Muscle of arm (tissue), 12 donors: Measurements from ENCODE around the gene PPP2R5A. TPM values are rescaled to one million over a fixed set of nuclear protein-coding genes. Genes with fewer than 3 reads are reported as not detected.
"Not testable (repeated sequence)": the region's sequence is repeated elsewhere in the genome, so short reads cannot be mapped to it uniquely, and the experiment has no call there.

Source experiments
- DNase-seq: peaks from one replicate; pipeline ENCODE4 v3.0.0-alpha.2; 2013
- polyA plus RNA-seq, 12 donors: library from polyadenylated mRNA; unstranded; fragments of 120-200 nt; gene quantifications; one replicate each; pipeline ENCODE4 v1.2.1, GENCODE V29; 2013; ENCODE audit not compliant: insufficient read length in 12 of 12

PPP2R5A gene
- polyA plus RNA-seq, 12 donors, result 23.2 to 36.7 (median 31.3) TPM; not detected in 1

GRCh38 chr1:212261361-212261929 is 23.8 kb upstream of the PPP2R5A start:
- DNase-seq, result no peak

DNA sequence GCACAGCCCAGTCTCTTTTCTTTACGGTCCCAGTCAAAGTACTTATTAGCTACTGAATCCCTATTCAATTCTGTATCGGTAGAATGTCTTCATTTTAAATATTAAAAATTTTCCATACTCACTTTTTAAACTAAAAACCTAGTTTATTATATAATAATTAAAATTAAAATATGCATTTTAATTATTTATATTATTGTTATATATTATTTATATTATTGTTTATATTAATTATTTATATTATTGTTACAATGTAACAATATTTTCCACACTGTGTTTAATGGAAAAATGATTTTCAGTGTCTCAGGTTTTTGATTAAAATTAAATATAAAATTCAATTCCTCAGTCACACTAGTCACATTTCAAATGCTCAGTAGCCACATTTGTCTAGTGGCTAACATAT is 18.2 kb upstream of the PPP2R5A start:
- no peak for DNase-seq

- DNase-seq, result no peak
These were observed 17.8 kb upstream of the PPP2R5A start for GRCh38 chr1:212267460-212267859.

DNA sequence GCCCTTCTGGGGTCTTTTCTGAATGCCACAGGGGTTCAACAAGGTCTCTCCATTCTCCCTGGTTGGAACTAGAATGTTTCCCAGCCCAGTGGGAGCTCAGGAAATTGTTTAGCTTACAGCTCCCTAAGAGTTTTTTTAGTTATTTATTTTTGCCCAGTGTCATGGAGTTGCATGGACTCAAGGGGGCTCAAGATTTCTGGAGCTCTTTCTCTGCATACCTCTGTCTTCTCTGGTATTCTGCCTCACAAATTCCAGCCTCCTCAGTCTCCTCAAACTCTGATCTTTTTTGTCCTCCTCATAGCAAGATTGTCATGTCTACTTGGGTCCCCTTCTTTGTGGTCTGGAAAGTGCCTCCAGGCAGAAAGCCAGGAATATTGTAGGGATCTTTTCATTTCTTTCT is 15.9 kb upstream of the PPP2R5A start:
- DNase-seq, result no peak

DNA sequence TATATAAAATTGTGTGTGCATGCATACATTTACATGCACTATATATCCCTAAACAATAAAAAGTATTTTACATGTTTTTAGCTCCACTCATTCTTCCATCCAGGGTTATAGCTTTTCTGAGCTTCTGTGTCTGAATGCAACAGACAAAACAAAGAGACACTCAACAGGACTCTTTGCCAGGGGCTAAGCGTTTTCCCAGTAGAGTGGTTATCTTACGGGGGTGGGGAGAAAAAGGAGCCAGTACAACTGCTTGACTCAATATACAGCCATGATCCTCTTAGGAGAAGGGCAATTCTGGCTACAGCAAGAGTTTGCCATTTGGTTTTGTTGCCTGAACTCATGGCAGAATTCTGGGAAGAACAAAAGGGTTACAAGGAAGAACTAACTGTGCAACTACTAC is 14.6 kb upstream of the PPP2R5A start:
- no peak for DNase-seq

- DNase-seq, result no peak
These were observed 14.0 kb upstream of the PPP2R5A start for GRCh38 chr1:212271234-212271633.

DNA sequence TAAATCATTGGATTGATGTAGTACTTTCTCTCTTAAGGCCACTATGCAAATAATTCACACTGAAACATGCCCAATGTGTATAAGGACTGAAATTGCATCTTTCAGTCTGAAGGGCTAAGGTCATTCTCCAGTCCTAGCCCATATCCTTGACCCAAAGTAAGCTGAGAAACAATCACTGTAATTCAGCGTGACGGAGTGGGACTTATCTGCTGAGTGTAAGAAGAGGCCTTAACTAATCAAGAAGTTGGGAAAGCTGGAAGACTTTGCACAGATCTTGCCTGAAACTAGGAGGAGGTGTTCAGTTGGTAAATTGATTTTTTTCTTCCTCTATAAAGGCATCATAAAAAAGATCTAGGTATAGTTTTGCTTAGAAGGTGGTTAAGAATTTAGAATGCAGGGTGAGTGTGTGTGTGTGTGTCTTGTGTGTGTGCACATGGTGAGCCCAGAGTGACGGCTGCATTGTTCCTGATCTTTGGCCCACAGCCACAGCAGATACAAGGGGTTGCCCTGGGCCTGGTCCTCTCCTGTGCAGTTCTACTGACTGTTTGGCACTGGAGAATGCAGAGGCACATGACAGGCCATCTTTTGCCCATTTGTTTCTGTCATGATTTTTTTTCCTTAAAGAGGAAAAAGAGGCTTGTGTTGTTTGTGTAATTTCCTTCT is 13.3 kb upstream of the PPP2R5A start:
- no peak for DNase-seq

DNA sequence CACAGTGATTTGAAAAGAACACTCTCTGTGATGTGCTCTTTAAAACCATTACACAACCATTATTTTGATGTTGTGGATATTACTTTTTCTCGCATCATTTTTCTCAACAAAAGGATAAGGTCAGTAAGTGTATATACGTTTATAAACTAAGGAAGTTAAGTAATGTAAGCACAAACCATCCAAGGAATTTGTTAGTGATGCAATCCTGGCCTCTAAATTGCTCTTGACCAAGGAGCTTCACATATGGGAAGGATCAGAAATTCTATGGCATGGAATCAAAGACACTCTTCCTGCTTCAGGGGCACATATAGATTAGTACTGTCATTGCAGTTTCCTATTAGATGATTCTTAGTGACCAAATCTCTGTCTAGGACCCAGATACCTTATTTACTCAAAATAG is 3.6 kb upstream of the PPP2R5A start:
- no peak for DNase-seq

GRCh38 chr1:212283741-212284140 is 1.5 kb upstream of the PPP2R5A start:
- no peak for DNase-seq

- DNase-seq, result no peak
These were observed 872 bp upstream of the PPP2R5A start for GRCh38 chr1:212284332-212284743.

DNA sequence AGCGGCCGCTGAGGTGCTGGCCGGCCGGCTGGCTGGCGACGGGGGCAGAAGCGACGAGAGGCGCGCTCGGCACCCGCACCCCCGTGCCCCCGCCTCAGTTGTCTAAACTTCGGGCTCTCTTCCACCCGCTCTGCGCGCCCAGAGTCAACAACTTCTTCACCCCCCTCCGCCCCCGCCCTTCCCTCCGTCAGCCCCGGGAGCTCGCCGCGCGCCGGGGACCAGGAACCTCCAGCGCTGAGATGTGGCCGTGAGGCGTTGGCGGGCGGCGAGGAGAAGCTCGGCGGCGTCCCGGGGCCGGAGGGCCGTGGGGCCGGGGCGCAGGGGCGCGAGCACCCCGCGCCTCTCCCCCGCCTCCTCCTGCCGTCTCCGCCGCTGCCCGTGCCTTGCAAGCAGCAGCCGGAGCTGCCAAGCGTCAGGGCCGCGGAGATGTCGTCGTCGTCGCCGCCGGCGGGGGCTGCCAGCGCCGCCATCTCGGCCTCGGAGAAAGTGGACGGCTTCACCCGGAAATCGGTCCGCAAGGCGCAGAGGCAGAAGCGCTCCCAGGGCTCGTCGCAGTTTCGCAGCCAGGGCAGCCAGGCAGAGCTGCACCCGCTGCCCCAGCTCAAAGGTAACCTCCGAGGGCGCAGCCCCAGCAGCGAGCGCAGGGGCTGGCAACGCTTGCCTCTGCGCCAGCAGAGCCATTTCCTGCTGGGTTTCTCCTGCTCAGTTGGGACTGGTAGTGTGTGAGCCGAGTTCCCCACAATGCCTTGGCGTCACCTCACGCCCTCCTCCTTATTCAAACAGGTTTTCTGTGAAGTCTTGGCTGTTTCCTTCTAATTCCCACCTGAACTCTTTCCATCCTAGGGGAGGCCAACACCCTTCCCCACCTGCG is 710 bp downstream of the PPP2R5A start:
- peak; percentile 57 for DNase-seq

DNA sequence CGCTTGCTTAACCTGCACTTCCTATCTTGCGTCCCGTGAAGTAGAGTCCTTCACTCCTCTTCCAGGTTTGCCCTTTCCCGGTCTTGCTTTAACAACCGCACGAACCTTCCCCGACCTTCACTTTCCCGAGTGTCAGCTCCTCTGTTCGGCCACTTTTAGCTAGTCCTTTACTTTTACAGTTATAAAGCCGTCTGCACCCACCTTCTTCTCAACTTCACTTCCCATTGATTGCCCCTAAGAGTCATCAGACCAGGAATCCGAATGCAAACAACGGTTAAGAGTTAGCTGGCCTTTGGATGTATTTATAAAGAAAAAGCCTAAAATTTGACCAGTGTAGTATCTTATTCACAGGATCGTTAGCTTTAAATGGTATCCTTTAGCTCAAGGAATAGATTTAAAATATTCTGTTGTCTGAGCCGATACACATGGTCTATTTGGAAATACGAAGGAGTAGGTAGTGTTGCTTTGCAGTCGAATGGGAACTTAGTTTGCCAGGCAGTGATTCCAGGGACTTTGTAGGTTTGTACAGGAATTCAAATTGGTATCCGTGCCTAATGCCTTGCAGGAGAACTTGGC is 1.4 kb downstream of the PPP2R5A start:
- peak; percentile 17 for DNase-seq

DNA sequence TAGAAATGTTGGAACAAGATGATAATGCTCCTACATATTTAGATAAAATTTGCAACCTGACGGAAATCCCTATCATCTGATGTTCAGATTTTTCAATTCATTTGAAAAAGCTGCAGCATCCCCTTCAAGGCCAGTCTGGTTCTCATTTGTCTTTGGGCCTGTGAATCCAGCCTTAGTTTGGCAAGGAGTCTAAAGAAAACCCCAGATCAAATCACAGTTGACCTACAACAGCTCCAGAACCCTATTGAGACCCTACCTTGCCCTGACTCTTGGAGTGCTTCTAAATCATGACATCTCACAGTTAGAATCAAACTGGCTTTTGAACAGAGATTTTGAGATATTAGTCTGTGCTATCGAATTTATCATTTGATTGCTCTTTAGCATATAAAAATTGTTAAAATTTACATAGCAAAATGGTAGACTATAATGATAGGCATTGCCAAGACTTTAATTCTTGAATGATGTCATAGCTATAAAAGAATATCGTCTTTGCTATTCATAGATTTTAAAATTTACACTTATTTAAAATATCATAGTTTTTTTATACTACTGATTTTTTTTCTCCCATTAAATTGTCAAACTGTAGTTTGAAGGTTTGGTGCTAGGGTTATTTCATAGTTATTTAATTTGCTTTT is 2.2 kb downstream of the PPP2R5A start:
- no peak for DNase-seq

DNA sequence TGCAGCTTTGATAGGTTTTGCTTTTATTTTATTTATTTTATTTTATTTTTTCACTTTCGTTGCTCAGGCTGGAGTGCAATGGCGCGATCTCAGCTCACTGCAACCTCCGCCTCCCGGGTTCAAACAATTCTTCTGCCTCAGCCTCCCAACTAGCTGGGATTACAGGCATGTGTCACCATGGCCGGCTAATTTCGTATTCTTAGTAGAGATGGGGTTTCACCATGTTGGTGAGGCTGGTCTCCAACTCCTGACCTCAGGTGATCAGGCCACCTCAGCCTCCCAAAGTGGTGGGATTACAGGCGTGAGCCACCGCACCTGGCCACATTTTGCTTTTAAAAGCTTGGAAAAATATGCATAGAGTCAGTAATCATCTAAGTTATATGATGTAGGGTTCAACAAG is 2.8 kb downstream of the PPP2R5A start:
- not testable (repeated sequence) for DNase-seq

- no peak for DNase-seq
These were observed 3.4 kb downstream of the PPP2R5A start for GRCh38 chr1:212288615-212289014.

- DNase-seq, result no peak
These were observed 4.3 kb downstream of the PPP2R5A start for GRCh38 chr1:212289262-212290077.

DNA sequence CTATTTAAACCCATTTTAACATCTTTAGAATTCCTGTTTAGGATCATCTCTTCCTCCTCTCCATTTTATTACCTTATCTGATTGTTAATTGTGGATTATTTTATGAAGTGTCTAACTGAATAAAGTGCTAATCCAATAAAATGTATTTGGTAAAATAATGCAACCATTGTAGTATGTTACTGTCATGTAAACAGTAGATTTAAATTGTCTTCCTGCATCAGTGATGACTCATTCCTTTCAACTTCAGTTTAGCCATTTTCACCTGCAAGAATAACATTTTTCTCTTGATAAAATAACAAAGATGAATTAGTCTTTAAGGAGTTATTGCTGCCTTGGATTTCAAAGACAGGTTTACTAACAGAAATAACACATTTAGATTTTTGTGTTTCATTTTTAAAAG is 5.4 kb downstream of the PPP2R5A start:
- DNase-seq, result no peak

DNA sequence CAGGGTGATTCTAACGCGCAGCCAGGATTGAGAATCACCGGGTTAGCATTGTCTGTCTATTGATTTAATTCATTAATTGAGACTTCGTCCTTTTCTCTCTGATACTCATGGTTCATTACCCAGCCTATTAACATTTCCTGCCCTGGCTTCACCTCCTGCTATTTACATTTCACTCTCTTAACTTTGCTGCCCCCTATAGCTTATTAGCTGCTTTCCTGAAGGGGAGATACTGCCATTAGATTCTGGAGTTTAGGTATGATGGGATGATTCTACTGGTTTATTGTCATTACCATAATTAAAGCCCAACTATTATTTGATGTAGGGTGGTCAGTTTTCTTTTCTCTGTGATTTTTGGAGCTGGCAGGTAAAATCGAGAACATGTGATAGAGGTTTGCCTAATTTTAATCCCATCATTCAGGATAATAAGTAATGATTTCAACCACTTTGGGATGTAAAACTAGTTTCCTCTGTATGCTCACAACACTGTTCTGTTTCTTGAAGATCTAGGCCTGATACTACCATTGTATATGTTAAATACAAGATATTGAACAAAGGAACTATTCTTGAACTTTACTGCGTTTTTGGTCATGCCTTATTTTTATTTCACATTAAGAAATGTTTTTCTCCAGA is 6.4 kb downstream of the PPP2R5A start:
- DNase-seq, result peak; percentile 35

GRCh38 chr1:212292250-212293105 is 7.3 kb downstream of the PPP2R5A start:
- DNase-seq, result no peak

DNA sequence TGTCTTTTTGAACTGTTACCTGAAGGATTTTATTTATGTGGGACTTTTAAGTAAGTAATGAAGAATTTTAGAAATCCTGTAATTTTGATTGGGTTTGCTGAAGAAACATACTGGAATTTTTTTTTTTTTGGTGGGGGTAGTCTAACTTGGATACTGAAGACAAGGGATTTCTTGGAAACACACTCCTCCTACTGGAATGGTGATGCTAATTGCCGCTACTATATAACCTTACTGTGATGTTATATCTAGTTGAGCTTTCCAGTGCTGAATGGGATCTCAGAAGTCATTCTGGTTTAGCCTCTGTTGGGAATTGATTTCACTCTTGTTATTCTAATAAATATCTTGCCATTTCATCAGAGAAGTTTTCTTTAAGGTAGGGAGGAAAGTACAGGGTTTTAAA is 8.4 kb downstream of the PPP2R5A start:
- no peak for DNase-seq
